ENCODE results near the gene PCDHGB4.
"Not testable (repeated sequence)": the region's sequence is repeated elsewhere in the genome, so short reads cannot be mapped to it uniquely, and the experiment has no call there.

The PCDHGB4 gene

DNA sequence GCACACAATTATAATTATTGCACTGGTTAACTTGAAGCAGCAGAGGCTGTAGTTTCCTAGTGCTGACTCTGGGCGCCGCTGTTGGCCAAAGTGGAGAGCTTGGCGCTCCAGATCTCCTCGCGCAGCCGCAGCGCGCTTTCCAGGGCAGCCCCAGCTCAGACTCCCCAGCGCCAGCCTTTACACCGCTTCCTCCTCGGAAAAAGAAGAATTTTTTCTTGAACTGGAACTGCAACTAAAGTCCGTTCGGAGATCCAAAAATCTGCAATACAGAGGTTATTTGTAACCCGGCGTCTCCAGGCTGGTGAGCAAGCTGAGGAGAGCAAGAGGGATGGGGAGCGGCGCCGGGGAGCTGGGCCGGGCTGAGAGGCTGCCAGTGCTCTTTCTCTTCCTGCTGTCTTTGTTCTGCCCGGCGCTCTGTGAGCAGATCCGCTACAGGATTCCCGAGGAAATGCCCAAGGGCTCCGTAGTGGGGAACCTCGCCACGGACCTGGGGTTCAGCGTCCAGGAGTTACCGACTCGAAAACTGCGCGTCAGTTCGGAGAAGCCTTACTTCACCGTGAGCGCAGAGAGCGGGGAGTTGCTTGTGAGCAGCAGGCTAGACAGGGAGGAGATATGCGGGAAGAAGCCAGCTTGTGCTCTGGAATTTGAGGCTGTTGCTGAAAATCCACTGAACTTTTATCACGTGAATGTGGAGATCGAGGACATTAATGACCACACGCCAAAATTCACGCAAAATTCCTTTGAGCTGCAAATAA, at the start of gene PCDHGB4:
TSS of gene PCDHGB4 (plus strand) at position 142 of the 755 bp plus-strand sequence. CDS start at position 329, 187 bp downstream.
- not testable (repeated sequence) for DNase-seq

GRCh38 chr5:141338538-141339306, 48.8 kb upstream of the PCDHGB4 start, which contains the start of gene PCDHGA2:
Gene PCDHGA2, plus strand, starts transcription at chr5:141338760.
- DNase-seq: no peak

DNA sequence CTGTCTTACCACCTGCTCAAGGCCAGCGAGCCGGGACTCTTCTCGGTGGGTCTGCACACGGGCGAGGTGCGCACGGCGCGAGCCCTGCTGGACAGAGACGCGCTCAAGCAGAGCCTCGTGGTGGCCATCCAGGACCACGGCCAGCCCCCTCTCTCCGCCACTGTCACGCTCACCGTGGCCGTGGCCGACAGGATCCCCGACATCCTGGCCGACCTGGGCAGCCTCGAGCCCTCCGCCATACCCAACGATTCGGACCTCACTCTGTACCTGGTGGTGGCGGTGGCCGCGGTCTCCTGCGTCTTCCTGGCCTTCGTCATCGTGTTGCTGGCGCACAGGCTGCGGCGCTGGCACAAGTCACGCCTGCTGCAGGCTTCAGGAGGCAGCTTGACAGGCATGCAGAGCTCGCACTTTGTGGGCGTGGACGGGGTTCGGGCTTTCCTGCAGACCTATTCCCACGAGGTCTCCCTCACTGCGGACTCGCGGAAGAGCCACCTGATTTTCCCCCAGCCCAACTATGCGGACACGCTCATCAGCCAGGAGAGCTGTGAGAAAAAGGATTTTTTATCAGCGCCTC, 46.6 kb upstream of the PCDHGB4 start:
- not testable (repeated sequence) for DNase-seq

DNA sequence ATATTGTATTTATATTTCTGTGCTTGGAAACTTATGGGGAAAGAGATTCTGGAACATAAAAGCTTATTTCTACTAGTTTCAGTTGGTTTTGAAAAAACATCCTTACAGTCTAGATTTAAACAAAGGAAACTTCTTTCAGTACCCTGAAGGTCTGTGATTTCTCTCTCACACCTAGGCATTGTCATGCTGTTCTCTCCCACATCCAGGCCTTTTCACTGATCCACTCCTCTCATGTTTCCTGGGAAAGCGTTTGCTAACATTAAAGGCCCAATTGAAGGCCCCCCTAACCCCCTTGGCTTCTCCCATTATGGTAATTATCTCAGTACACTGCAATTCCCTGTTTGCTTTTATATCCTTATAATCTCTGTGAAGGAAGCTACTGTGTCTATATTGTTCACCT, 44.7 kb upstream of the PCDHGB4 start:
- no peak for DNase-seq

DNA sequence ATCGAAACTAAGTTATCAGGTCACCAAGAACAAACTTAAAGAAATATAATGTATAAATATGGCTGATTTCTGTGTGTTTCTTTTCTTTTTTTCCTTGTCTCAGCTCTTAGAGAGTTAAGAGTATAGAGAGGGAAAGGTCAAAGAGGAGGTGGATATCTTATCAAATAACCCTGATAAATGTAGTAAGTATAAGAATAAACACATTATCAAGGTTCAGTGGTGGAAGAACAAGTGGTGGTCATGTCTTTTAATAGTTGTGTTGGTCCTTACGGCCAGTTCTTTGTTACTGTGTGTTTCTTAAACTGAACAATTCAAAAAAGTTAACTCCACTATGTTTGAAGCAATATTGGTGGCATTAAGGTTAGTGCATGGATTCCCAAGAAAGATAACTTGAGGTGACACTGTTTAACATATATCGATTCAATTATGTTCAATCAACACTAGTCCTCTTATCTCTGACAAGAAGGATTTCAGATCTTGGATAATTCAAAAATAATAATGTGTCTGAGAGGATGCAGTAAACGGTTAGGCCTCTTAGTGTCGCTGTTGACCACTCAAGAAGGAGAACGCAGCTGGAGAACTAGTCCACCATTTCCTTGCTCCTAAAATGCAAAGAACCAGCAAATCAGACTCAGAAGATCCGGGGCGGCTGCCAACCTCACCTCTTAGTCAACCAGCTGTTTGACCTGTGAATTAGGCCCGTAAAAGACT, 44.1 kb upstream of the PCDHGB4 start, which contains the start of gene PCDHGA3:
TSS of gene PCDHGA3 (plus strand) at position 588 of the 711 bp plus-strand sequence. CDS start 205 bp downstream, outside the sequence.
- no peak for DNase-seq

DNA sequence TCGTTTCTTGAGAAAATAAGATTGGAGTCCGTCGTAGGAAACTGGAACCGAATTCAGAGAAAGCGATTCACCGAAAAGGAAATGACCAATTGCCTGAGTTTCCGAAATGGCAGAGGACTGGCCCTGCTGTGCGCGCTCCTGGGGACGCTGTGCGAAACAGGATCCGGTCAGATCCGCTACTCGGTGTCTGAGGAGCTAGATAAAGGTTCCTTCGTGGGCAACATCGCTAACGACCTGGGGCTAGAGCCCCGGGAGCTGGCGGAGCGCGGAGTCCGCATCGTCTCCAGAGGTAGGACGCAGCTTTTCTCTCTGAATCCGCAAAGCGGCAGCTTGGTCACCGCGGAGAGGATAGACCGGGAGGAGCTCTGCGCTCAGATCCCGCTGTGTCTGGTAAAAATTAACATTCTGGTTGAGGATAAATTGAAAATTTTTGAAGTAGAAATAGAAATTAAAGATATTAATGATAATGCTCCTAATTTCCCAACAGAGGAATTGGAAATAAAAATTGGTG, 43.5 kb upstream of the PCDHGB4 start:
- DNase-seq: no peak

DNA sequence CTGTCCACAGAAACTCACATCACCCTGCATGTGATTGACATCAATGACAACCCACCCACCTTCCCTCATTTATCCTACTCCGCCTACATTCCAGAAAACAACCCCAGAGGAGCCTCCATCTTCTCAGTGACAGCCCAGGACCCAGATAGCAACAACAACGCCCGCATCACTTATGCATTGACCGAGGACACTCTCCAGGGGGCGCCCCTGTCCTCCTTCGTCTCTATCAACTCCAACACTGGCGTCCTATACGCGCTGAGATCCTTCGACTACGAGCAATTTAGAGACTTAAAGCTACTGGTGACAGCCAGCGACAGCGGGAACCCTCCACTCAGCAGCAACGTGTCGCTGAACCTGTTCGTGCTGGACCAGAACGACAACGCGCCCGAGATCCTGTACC, 42.2 kb upstream of the PCDHGB4 start:
- DNase-seq: no peak

GRCh38 chr5:141346017-141346416, 41.5 kb upstream of the PCDHGB4 start:
- not testable (repeated sequence) for DNase-seq

DNA sequence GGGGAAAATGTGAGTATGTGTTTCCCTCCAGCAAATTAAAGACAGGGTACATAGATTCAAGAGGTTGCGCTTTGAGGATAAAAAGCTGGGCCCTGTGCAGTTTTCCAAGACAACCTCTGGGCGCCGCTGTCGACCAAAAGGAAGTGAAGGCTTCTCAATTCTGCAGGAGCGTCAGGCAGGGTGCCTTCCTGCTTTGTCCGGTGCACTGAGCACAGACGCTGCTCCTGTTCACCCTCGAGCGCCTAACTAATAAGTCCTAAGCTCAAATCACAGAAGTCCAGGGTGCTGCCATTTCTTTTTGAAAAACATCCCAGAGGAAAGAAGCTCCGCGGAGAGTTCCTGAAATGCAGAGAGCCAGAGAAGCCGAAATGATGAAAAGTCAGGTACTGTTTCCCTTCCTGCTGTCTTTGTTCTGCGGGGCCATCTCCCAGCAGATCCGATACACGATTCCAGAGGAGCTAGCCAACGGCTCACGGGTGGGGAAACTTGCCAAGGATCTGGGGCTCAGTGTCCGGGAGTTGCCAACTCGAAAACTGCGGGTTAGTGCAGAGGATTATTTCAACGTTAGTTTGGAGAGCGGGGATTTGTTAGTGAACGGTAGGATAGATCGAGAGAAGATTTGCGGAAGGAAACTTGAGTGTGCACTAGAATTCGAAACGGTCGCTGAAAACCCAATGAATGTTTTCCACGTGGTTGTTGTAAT, 37.4 kb upstream of the PCDHGB4 start, which contains the start of gene PCDHGB1:
TSS of gene PCDHGB1 (plus strand) at position 183 of the 703 bp plus-strand sequence. CDS start at position 345, 162 bp downstream.
- no peak for DNase-seq

- DNase-seq: no peak
Observed at GRCh38 chr5:141351591-141351990, 35.9 kb upstream of the PCDHGB4 start.

- no peak for DNase-seq
Observed at GRCh38 chr5:141354900-141355469, 32.5 kb upstream of the PCDHGB4 start, which contains the start of gene PCDHGA4. Gene PCDHGA4, plus strand, starts transcription at chr5:141355021. Its CDS starts 87 bp downstream, at chr5:141355108.

DNA sequence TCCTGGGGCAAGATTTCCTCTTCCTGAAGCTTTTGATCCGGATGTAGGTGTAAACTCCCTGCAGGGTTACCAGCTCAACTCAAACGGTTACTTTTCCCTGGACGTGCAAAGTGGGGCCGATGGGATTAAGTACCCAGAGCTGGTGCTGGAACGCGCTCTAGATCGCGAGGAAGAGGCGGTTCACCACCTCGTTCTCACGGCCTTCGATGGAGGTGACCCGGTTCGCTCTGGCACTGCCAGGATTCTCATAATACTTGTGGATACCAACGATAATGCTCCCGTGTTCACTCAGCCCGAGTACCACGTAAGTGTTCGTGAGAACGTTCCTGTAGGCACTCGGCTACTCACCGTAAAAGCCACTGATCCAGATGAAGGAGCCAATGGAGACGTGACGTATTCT, 31.9 kb upstream of the PCDHGB4 start:
- DNase-seq: no peak

DNA sequence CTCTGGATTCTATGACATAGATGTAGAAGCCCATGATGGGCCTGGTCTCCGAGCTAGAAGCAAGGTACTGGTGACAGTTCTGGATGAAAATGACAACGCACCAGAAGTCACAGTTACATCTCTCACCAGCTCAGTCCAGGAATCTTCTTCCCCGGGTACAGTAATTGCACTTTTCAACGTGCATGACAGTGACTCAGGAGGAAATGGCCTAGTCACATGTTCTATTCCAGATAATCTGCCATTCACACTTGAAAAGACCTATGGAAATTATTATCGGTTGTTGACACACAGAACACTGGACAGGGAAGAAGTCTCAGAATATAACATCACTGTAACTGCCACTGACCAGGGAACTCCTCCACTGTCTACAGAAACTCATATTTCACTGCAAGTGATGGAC, 31.4 kb upstream of the PCDHGB4 start:
- DNase-seq: no peak

DNA sequence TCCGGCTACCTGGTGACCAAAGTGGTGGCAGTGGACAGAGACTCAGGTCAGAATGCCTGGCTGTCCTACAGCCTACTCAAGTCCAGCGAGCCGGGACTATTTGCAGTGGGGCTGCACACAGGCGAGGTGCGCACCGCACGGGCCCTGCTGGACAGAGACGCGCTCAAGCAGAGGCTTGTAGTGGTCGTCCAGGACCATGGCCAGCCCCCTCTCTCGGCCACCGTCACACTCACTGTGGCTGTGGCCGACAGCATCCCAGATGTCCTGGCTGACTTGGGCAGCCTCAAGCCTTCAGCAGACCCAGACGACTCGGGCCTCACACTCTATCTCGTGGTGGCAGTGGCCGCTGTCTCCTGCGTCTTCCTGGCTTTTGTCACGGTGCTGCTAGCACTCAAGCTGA, 30.5 kb upstream of the PCDHGB4 start:
- no peak for DNase-seq

DNA sequence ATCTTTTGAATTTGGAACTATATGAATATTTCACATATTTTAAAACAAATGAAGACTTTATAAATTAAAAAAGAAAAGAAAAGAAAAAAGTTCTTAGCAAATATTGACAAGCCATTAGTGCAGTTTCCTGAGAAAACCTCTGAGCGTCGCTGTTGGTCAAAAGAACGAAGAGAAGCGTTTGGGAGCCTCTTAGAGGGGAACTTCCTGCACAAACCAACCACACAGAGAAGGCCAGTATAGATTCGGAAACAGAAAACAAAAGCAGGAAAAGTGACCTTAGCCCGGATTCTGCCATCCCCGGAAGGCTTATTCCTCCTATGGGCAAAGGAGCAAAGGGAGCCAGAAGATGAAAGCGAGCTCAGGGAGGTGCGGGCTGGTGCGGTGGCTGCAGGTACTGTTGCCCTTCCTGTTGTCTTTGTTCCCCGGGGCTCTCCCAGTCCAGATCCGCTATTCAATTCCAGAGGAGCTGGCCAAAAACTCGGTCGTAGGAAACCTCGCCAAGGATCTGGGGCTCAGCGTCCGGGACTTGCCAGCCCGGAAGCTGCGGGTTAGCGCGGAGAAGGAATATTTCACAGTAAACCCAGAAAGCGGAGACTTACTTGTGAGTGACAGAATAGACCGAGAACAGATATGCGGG, 27.6 kb upstream of the PCDHGB4 start, which contains the start of gene PCDHGB2:
TSS of gene PCDHGB2 (plus strand) at position 205 of the 637 bp plus-strand sequence. CDS start at position 347, 142 bp downstream.
- DNase-seq: no peak

DNA sequence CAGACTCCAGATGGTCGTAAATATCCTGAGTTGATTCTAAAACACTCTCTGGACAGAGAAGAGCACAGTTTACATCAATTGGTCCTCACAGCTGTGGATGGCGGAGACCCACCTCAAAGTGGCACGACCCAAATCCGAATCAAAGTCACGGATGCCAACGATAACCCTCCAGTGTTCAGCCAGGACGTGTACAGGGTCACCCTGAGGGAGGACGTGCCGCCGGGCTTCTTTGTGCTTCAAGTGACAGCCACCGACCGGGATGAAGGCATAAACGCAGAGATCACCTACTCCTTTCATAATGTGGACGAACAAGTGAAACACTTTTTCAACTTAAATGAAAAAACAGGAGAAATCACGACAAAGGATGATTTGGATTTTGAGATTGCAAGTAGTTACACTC, 26.8 kb upstream of the PCDHGB4 start:
- DNase-seq: no peak

- DNase-seq: no peak
Observed at GRCh38 chr5:141362719-141363118, 24.8 kb upstream of the PCDHGB4 start.

DNA sequence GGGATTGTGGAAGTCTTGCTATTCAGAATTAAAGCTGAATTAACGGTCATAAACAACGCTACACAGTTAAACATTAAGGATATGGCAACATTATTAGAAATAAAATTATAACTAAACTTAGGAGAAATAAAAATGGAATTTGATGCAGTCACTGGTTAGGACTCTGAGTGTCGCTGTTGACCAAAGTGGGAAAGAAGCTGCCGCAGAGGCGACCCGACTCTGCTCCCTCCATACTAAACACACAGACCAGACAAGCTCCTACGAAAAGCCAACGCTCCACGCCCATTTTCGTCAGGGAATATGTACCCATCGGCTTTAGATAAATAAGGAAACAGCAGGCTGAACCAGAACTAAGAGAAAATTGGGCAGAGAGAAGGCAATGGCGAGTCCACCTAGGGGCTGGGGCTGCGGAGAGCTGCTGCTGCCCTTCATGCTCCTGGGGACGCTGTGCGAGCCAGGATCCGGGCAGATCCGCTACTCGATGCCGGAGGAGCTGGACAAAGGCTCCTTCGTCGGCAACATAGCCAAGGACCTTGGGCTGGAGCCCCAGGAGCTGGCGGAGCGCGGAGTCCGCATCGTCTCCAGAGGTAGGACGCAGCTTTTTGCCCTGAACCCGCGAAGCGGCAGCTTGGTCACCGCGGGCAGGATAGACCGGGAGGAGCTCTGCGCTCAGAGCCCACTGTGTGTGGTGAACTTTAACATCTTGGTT, 23.4 kb upstream of the PCDHGB4 start, which contains the start of gene PCDHGA5:
TSS of gene PCDHGA5 (plus strand) at position 211 of the 709 bp plus-strand sequence. CDS start at position 380, 169 bp downstream.
- DNase-seq: no peak

DNA sequence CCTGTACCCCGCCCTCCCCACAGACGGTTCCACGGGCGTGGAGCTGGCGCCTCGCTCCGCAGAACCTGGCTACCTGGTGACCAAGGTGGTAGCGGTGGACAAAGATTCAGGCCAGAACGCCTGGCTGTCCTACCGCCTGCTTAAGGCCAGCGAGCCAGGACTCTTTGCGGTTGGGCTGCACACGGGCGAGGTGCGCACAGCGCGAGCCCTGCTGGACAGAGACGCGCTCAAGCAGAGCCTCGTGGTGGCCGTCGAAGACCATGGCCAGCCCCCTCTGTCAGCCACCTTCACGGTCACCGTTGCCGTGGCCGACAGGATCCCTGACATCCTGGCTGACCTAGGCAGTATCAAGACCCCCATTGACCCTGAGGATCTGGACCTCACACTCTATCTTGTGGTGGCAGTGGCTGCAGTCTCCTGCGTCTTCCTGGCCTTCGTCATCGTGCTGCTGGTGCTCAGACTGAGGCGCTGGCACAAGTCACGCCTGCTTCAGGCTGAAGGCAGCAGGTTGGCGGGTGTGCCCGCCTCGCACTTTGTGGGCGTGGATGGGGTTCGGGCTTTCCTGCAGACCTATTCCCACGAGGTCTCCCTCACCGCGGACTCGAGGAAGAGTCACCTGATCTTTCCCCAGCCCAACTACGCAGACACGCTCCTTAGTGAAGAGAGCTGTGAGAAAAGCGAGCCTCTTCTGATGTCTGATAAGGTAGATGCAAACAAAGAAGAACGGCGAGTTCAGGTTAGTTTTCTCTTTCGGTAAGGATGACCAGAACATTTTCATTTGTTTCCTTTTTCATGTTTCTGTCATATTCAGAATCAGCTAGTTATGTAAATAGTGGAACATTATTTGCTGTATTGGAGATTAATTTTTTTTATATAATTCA, 21.2 kb upstream of the PCDHGB4 start:
- no peak for DNase-seq
